Keratinocyte (primary cell): Measurements from ENCODE around the gene ITIH1. TPM values are rescaled to one million over a fixed set of nuclear protein-coding genes. Genes with fewer than 3 reads are reported as not detected.

Source experiments
- DNase-seq: peaks from one replicate; pipeline ENCODE4 v3.0.0-alpha.2; 2011; ENCODE audit warnings: low read depth, missing footprints, low spot score
- FAIRE-seq: peaks from 2 replicates; lab custom pipeline; 2011; peaks lifted over from hg19 to GRCh38; lab: Jason Lieb, UNC
- H2AFZ ChIP-seq: 2 replicates; pipeline ENCODE4 v1.6.0; 2012; ENCODE audit warnings: low read length, control low read depth, inconsistent platforms; ENCODE audit not compliant: control insufficient read depth
- H3K27ac ChIP-seq: 2 replicates; pipeline ENCODE4 v1.5.1; 2011; ENCODE audit warnings: low read length; ENCODE audit not compliant: control insufficient read depth, insufficient read depth
- H3K27me3 ChIP-seq: 3 replicates; pipeline ENCODE4 v1.6.0; 2011; ENCODE audit warnings: low read length; ENCODE audit not compliant: control insufficient read depth, insufficient read depth; ENCODE audit errors: extremely low read depth
- H3K36me3 ChIP-seq, 2 experiments: 2 replicates in 1 of 2; 3 replicates in 1 of 2; pipeline ENCODE4 v1.5.1; 2011; ENCODE audit warnings: low read length in 2 of 2, mild to moderate bottlenecking in 1 of 2; ENCODE audit not compliant: control insufficient read depth in 2 of 2, insufficient read depth in 2 of 2; ENCODE audit errors: extremely low read depth in 1 of 2
- H3K4me1 ChIP-seq: 3 replicates; pipeline ENCODE4 v1.5.1; 2011; ENCODE audit warnings: low read length; ENCODE audit not compliant: control insufficient read depth, insufficient read depth; ENCODE audit errors: extremely low read depth
- H3K4me2 ChIP-seq: 3 replicates; pipeline ENCODE4 v1.6.0; 2011; ENCODE audit warnings: low read depth, low read length; ENCODE audit not compliant: control insufficient read depth, insufficient read depth; ENCODE audit errors: extremely low read depth
- H3K4me3 ChIP-seq, 3 experiments: fragments of 200-600 bp in 1 of 3; sonication (generic) in 1 of 3; 2 replicates in 2 of 3; 3 replicates in 1 of 3; pipeline ENCODE4 v1.5.1; 2011 to 2016; ENCODE audit warnings: low read length in 3 of 3, mild to moderate bottlenecking in 3 of 3, control low read depth in 2 of 3, inconsistent platforms in 1 of 3, low read depth in 1 of 3, mixed read lengths in 1 of 3, mixed run types in 1 of 3, moderate library complexity in 1 of 3; ENCODE audit not compliant: control insufficient read depth in 2 of 3, insufficient read depth in 2 of 3; ENCODE audit errors: extremely low read depth in 1 of 3
- H3K79me2 ChIP-seq: 2 replicates; pipeline ENCODE4 v1.6.0; 2012; ENCODE audit warnings: low read length; ENCODE audit not compliant: control insufficient read depth, insufficient read depth
- H3K9ac ChIP-seq: 3 replicates; pipeline ENCODE4 v1.6.0; 2011; ENCODE audit warnings: low read length; ENCODE audit not compliant: control insufficient read depth, insufficient read depth; ENCODE audit errors: extremely low read depth
- H3K9me1 ChIP-seq: 3 replicates; pipeline ENCODE4 v1.6.0; 2011; ENCODE audit warnings: low read length; ENCODE audit not compliant: control insufficient read depth, insufficient read depth; ENCODE audit errors: extremely low read depth
- H3K9me3 ChIP-seq: 2 replicates; pipeline ENCODE4 v1.5.1; 2012; ENCODE audit warnings: low read depth, low read length; ENCODE audit not compliant: control insufficient read depth
- H4K20me1 ChIP-seq: 3 replicates; pipeline ENCODE4 v1.6.0; 2011; ENCODE audit warnings: low read length; ENCODE audit not compliant: control insufficient read depth, insufficient read depth; ENCODE audit errors: extremely low read depth
- EZH2 ChIP-seq: IDR thresholded peaks from one replicate; pipeline ENCODE4 v1.6.1; 2012; ENCODE audit warnings: inconsistent platforms, mild to moderate bottlenecking, low read length, moderate library complexity
- dilution Hi-C: fragments of 300-500 bp; cut with MboI; formaldehyde crosslinking; loops from one replicate; pipeline ENCODE4 v1.7.0; 2020; ENCODE audit warnings: low sequenced_read_pairs; ENCODE audit not compliant: extremely low pct_ligation_motif_present
- polyA plus RNA-seq, 5 experiments: library from polyadenylated mRNA; depleted of rRNA in 3 of 5; stranded (reverse) in 3 of 5; stranded (forward) in 1 of 5; unstranded in 1 of 5; fragments of >200 nt; gene quantifications; 1 replicate in 1 of 5; 2 replicates in 3 of 5; 3 replicates in 1 of 5; pipeline versions ENCODE4 v1.2.1 to v1.2.3, GENCODE V29; 2011 to 2012; ENCODE audit warnings: missing spikeins in 2 of 5, low read depth in 1 of 5, low replicate concordance in 1 of 5
- TF ChIP-seq, protein P1 (sequence below), 3 experiments: IDR thresholded peaks in 1 of 3; conservative IDR thresholded peaks in 1 of 3; optimal IDR thresholded peaks in 1 of 3; 2 replicates in 2 of 3; 3 replicates in 1 of 3; pipeline versions ENCODE3 to v1.5.1; 2011; ENCODE audit warnings: low read length in 3 of 3, mild to moderate bottlenecking in 3 of 3, moderate library complexity in 2 of 3, control low read depth in 1 of 3, inconsistent platforms in 1 of 3; ENCODE audit not compliant: insufficient read depth in 2 of 3; ENCODE audit errors: extremely low read depth in 1 of 3

The ITIH1 gene
- polyA plus RNA-seq, 1 donor (not counting 4 experiments of a cell fraction or from before 2014, with no cell fraction given) = not detected

- peaks cover 17% of the 10 kb centered on the region for H3K27me3 ChIP-seq
- no peaks in the 10 kb centered on the region for H3K36me3 ChIP-seq
- H2AFZ ChIP-seq = no peak overlapping the region
- no peak overlapping the region for H3K4me3 ChIP-seq
- DNase-seq (no peak), FAIRE-seq (no peak)
- TF ChIP-seq, protein P1, sequence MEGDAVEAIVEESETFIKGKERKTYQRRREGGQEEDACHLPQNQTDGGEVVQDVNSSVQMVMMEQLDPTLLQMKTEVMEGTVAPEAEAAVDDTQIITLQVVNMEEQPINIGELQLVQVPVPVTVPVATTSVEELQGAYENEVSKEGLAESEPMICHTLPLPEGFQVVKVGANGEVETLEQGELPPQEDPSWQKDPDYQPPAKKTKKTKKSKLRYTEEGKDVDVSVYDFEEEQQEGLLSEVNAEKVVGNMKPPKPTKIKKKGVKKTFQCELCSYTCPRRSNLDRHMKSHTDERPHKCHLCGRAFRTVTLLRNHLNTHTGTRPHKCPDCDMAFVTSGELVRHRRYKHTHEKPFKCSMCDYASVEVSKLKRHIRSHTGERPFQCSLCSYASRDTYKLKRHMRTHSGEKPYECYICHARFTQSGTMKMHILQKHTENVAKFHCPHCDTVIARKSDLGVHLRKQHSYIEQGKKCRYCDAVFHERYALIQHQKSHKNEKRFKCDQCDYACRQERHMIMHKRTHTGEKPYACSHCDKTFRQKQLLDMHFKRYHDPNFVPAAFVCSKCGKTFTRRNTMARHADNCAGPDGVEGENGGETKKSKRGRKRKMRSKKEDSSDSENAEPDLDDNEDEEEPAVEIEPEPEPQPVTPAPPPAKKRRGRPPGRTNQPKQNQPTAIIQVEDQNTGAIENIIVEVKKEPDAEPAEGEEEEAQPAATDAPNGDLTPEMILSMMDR (optimal IDR thresholded peaks at IDR 0.05 in 1 of 3, IDR thresholded peaks at IDR 0.05 in 1 of 3, conservative IDR thresholded peaks at IDR 0.05 in 1 of 3; ENCODE audit: extremely low read depth in 1 of 3, insufficient read depth in 2 of 3, low read length in 3 of 3) = no peak
- TF ChIP-seq EZH2 = no peak
- dilution Hi-C loops = no loop called here
- no peak overlapping the region for H3K27ac ChIP-seq
- H3K79me2 ChIP-seq = no peaks in the 10 kb centered on the region
- H3K4me2 ChIP-seq = no peak overlapping the region
- H3K9me1 ChIP-seq = no peaks in the 10 kb centered on the region
- no peaks in the 10 kb centered on the region for H3K4me1 ChIP-seq
- H4K20me1 ChIP-seq = no peaks in the 10 kb centered on the region
- H3K9ac ChIP-seq = no peak overlapping the region
- H3K9me3 ChIP-seq = no peaks in the 10 kb centered on the region
Observed at GRCh38 chr3:52786330-52787215, 9.2 kb downstream of the ITIH1 start.

- Histone ChIP-seq H3K9ac (no peak overlapping the region), H3K79me2 (no peaks in the 10 kb centered on the region), H2AFZ (no peak overlapping the region), H3K27me3 (peaks cover 17% of the 10 kb centered on the region), H3K4me3 (no peak overlapping the region), H3K9me3 (no peaks in the 10 kb centered on the region), H3K27ac (no peak overlapping the region), H3K4me1 (no peaks in the 10 kb centered on the region), H4K20me1 (no peaks in the 10 kb centered on the region), H3K9me1 (no peaks in the 10 kb centered on the region), H3K36me3 (no peaks in the 10 kb centered on the region), H3K4me2 (no peak overlapping the region)
- TF ChIP-seq EZH2 = no peak
- TF ChIP-seq, protein P1 (optimal IDR thresholded peaks at IDR 0.05 in 1 of 3, IDR thresholded peaks at IDR 0.05 in 1 of 3, conservative IDR thresholded peaks at IDR 0.05 in 1 of 3; ENCODE audit: extremely low read depth in 1 of 3, insufficient read depth in 2 of 3, low read length in 3 of 3) = no peak
- FAIRE-seq (no peak), DNase-seq (no peak)
- dilution Hi-C loops = no loop called here
Observed at GRCh38 chr3:52787246-52787645, 9.8 kb downstream of the ITIH1 start.
